HL-60 (cell line): Measurements from ENCODE around the gene FABP1.

Source experiments
- DNase-seq, 2 experiments: peaks; one replicate each; pipeline ENCODE4 v3.0.0-alpha.2; 2010 to 2020; ENCODE audit warnings: low read depth in 1 of 2, low spot score in 1 of 2
- H3K27ac ChIP-seq: fragments of 250-450 bp; sonication (Bioruptor Pico); replicated peaks from 2 replicates; pipeline ENCODE4 v1.5.1; 2020; ENCODE audit warnings: mild to moderate bottlenecking, moderate library complexity
- H3K27me3 ChIP-seq: fragments of 250-450 bp; sonication (Bioruptor Pico); 2 replicates; pipeline ENCODE4 v1.5.1; 2021; ENCODE audit warnings: mild to moderate bottlenecking, moderate library complexity; ENCODE audit not compliant: insufficient read depth, poor library complexity, severe bottlenecking
- H3K4me3 ChIP-seq: replicated peaks from 2 replicates; pipeline ENCODE4 v1.5.1; 2011; ENCODE audit warnings: mild to moderate bottlenecking, control low read depth, low read length; ENCODE audit not compliant: insufficient read depth
- CTCF ChIP-seq: IDR thresholded peaks from one replicate; pipeline ENCODE4 v1.5.1; 2011; ENCODE audit warnings: low read length, control low read depth, inconsistent platforms; ENCODE audit not compliant: insufficient read depth
- GABPA ChIP-seq: IDR thresholded peaks from 2 replicates; pipeline ENCODE4 v1.6.1; 2012; ENCODE audit warnings: low read depth
- POLR2AphosphoS5 ChIP-seq: IDR thresholded peaks from 2 replicates; pipeline ENCODE4 v1.6.1; 2012; ENCODE audit warnings: low read depth
- REST ChIP-seq: IDR thresholded peaks from 2 replicates; pipeline ENCODE4 v1.6.1; 2012; ENCODE audit warnings: low read depth; ENCODE audit not compliant: insufficient replicate concordance
- SPI1 ChIP-seq: IDR thresholded peaks from 2 replicates; pipeline ENCODE4 v1.6.1; 2012; ENCODE audit warnings: low read depth, mild to moderate bottlenecking, borderline replicate concordance

FABP1 gene

GRCh38 chr2:88136817-88137216 lies 9.0 kb upstream of the FABP1 start:
- no peaks in the 10 kb centered on the region for H3K27me3 ChIP-seq
- no peak overlapping the region for H3K4me3 ChIP-seq
- no peak overlapping the region for H3K27ac ChIP-seq
- no peak for TF ChIP-seq POLR2AphosphoS5
- TF ChIP-seq GABPA, result no peak
- TF ChIP-seq CTCF, result no peak
- TF ChIP-seq REST, result no peak
- no peak for TF ChIP-seq SPI1
- no peak for DNase-seq

DNA sequence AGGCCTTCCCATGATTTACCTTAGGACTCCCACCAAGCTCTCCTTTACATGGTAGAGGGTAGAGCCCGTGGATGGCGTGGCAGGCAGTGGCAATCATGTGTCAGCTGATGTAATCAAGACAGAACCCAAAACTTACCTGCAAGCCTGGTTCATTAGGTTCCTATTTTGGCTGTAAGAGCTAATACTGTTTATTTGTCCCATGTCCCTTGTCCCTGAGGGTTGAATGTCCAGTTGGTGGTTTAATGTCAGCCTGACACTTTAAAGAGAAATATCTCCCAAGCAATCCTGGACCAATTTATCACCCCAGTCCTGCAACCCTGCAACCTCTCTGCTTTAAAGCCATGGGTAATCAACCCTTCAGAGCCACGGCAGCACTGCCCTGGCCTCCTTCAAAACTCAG lies 6.0 kb upstream of the FABP1 start:
- Histone ChIP-seq H3K27ac (no peak overlapping the region), H3K27me3 (no peaks in the 10 kb centered on the region), H3K4me3 (no peak overlapping the region)
- no peak for DNase-seq
- no peak for TF ChIP-seq GABPA
- no peak for TF ChIP-seq POLR2AphosphoS5
- TF ChIP-seq CTCF, result no peak
- TF ChIP-seq REST, result no peak
- no peak for TF ChIP-seq SPI1

DNA sequence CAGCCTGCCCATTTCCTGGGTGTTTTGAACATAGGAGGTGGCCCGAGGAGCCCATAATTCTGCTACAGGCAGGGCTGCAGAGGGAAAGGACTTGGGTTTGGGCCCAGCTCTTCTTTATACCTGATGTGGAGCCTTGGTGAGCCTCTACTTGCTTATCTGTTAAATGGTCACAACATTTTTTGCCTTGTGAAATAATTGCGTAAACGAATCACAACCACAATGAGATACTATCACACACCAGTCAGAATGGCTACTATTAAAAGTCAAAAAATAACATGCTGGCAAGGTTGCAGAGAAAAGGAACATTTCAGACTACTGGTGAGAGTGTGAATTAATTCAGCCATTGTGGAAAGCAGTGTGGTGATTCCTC lies 4.1 kb upstream of the FABP1 start:
- no peaks in the 10 kb centered on the region for H3K27me3 ChIP-seq
- TF ChIP-seq CTCF, result no peak
- TF ChIP-seq REST, result no peak
- TF ChIP-seq GABPA, result no peak
- TF ChIP-seq POLR2AphosphoS5, result no peak
- TF ChIP-seq SPI1, result no peak
- no peak overlapping the region for H3K27ac ChIP-seq
- no peak overlapping the region for H3K4me3 ChIP-seq
- no peak for DNase-seq
